K562 (cell line): ENCODE data around the gene NSMCE1. TPM values are rescaled to one million over a fixed set of nuclear protein-coding genes. Genes with fewer than 3 reads are reported as not detected.
A peak's percentile ranks its signal among the peaks of the same experiment; 100 is the strongest.

Experiments
- ATAC-seq: fragments of 200-7000 bp; cut with Tn5 transposase; 3 replicates; pipeline ENCODE4 v1.9.1; 2020; ENCODE audit warnings: moderate library complexity
- BruUV-seq: library from RNA; stranded (reverse); fragments of 400-500 nt; replicated peaks from 2 replicates; lab custom pipeline; 2021; lab: Mats Ljungman, UMichigan
- CTCF ChIA-PET: fragments of 300-600 bp; formaldehyde crosslinking; extraction: SDS; loops from one replicate; lab custom pipeline; 2021; ENCODE audit warnings: low intra/inter-chr PET ratio; lab: Yijun Ruan, JAX
- POLR2A ChIA-PET: fragments of 300-600, 350-650 bp; sonication (Branson Sonifier 250); formaldehyde crosslinking; extraction: SDS; loops from one replicate; lab custom pipeline; 2021; ENCODE audit warnings: antibody characterized with exemption, inconsistent platforms; lab: Yijun Ruan, JAX
- DNase-seq, 4 experiments: peaks; one replicate each; pipeline versions ENCODE4 v3.0.0 to v3.0.0-alpha.2; 2011 to 2018; ENCODE audit warnings: low spot score in 3 of 4, mixed read lengths in 3 of 4; ENCODE audit errors: extremely low read depth in 1 of 4
- FAIRE-seq: peaks from 2 replicates; lab custom pipeline; 2011; peaks lifted over from hg19 to GRCh38; lab: Jason Lieb, UNC
- H2AFZ ChIP-seq: 2 replicates; pipeline ENCODE4 v1.6.0; 2011; ENCODE audit warnings: low read depth, low read length, control low read depth, inconsistent platforms
- H3K27ac ChIP-seq: fragments of 200-600 bp; 3 replicates; pipeline ENCODE4 v1.8.0; 2011; ENCODE audit warnings: low read depth, mild to moderate bottlenecking, control low read depth, inconsistent platforms, low read length, moderate library complexity, mixed read lengths; ENCODE audit errors: extremely low read depth
- H3K27me3 ChIP-seq, 2 experiments: fragments of 300-600 bp in 1 of 2; 2 replicates in 1 of 2; 3 replicates in 1 of 2; pipeline versions ENCODE4 v1.6.0 to v1.8.0; 2011; ENCODE audit warnings: inconsistent platforms in 2 of 2, low read length in 2 of 2, mild to moderate bottlenecking in 1 of 2, mixed read lengths in 1 of 2, moderate library complexity in 1 of 2; ENCODE audit not compliant: control insufficient read depth in 2 of 2, insufficient read depth in 2 of 2
- H3K36me3 ChIP-seq: fragments of 300-600 bp; 3 replicates; pipeline ENCODE4 v1.8.0; 2011; ENCODE audit warnings: mild to moderate bottlenecking, low read length, inconsistent platforms; ENCODE audit not compliant: control insufficient read depth, insufficient read depth
- H3K4me1 ChIP-seq, 2 experiments: fragments of 200-600 bp in 1 of 2; replicated peaks in 1 of 2; 2 replicates in 1 of 2; 3 replicates in 1 of 2; pipeline versions ENCODE4 v1.5.1 to v1.8.0; 2011; ENCODE audit warnings: inconsistent platforms in 2 of 2, low read length in 2 of 2, mild to moderate bottlenecking in 1 of 2, mixed read lengths in 1 of 2, moderate library complexity in 1 of 2; ENCODE audit not compliant: control insufficient read depth in 2 of 2, insufficient read depth in 2 of 2
- H3K4me2 ChIP-seq: 2 replicates; pipeline ENCODE4 v1.6.1; 2011; ENCODE audit warnings: low read length, control low read depth, inconsistent platforms, mixed read lengths; ENCODE audit not compliant: insufficient read depth
- H3K4me3 ChIP-seq: fragments of 200-600 bp; sonication (generic), shearing (Covaris generic); 2 replicates; pipeline ENCODE4 v1.5.1; 2016; ENCODE audit warnings: control low read depth, inconsistent platforms
- H3K79me2 ChIP-seq: fragments of 200-600 bp; 3 replicates; pipeline ENCODE4 v1.8.0; 2011; ENCODE audit warnings: low read length, inconsistent platforms; ENCODE audit not compliant: control insufficient read depth, insufficient read depth
- H3K9ac ChIP-seq, 2 experiments: 2 replicates each; pipeline versions ENCODE4 v1.6.0 to v1.6.1; 2011; ENCODE audit warnings: low read depth in 2 of 2, low read length in 2 of 2, control low read depth in 1 of 2, inconsistent platforms in 1 of 2, mild to moderate bottlenecking in 1 of 2, mixed read lengths in 1 of 2; ENCODE audit not compliant: insufficient read depth in 1 of 2
- H3K9me1 ChIP-seq: one replicate; pipeline ENCODE4 v1.6.0; 2011; ENCODE audit warnings: inconsistent platforms, mild to moderate bottlenecking, low read length, moderate library complexity; ENCODE audit not compliant: control insufficient read depth, insufficient read depth
- H3K9me3 ChIP-seq: replicated peaks from 2 replicates; pipeline ENCODE4 v1.5.1; 2011; ENCODE audit warnings: low read depth, low read length, inconsistent platforms; ENCODE audit not compliant: control insufficient read depth, insufficient read depth
- H4K20me1 ChIP-seq: replicated peaks from 2 replicates; pipeline ENCODE4 v1.6.1; 2011; ENCODE audit warnings: low read length, inconsistent platforms, mixed read lengths; ENCODE audit not compliant: control insufficient read depth, insufficient read depth
- CHD1 ChIP-seq: fragments of 200-600 bp; sonication (generic); IDR thresholded peaks from one replicate; pipeline ENCODE4 v1.6.1; 2012; ENCODE audit warnings: mild to moderate bottlenecking, moderate library complexity, low read length, inconsistent platforms
- CHD4 ChIP-seq: fragments of 200-600 bp; sonication (generic); IDR thresholded peaks from 3 replicates; pipeline ENCODE4 v1.6.1; 2012; ENCODE audit warnings: low read depth, mild to moderate bottlenecking, mixed read lengths, low read length, inconsistent platforms; ENCODE audit not compliant: insufficient read depth, insufficient replicate concordance, poor library complexity, severe bottlenecking
- GATAD2A ChIP-seq: fragments of 450-650 bp; IDR thresholded peaks from 2 replicates; pipeline ENCODE4 v1.6.1; 2017
- KLF1 ChIP-seq: fragments of 450-650 bp; IDR thresholded peaks from 2 replicates; pipeline ENCODE4 v1.6.1; 2016; ENCODE audit warnings: missing genetic modification characterization, missing compliant biosample characterization
- MEF2A ChIP-seq: IDR thresholded peaks from 2 replicates; pipeline ENCODE4 v1.6.1; 2011; ENCODE audit warnings: low read depth, mild to moderate bottlenecking, low read length, moderate library complexity; ENCODE audit not compliant: control insufficient read depth
- POLR2G ChIP-seq: fragments of 200-400 bp; formaldehyde crosslinking; IDR thresholded peaks from 2 replicates; pipeline ENCODE4 v1.6.1; 2017; ENCODE audit warnings: low read depth, mild to moderate bottlenecking, antibody characterized with exemption, low read length, moderate library complexity
- RAD51 ChIP-seq: fragments of 450-650 bp; IDR thresholded peaks from 2 replicates; pipeline ENCODE4 v1.7.1; 2016; ENCODE audit warnings: low read depth, mild to moderate bottlenecking, borderline replicate concordance
- RFX5 ChIP-seq: IDR thresholded peaks from 2 replicates; pipeline ENCODE4 v1.6.1; 2011; ENCODE audit warnings: low read depth, mild to moderate bottlenecking, improper control_type of control experiment, low read length
- ZC3H11A ChIP-seq: IDR thresholded peaks from 2 replicates; pipeline ENCODE4 v1.6.1; 2012; ENCODE audit warnings: low read depth, low read length, improper control_type of control experiment
- ZFP36 ChIP-seq: fragments of 150-350 bp; IDR thresholded peaks from 2 replicates; pipeline ENCODE4 v1.6.1; 2018; ENCODE audit warnings: low read length, low read depth; ENCODE audit not compliant: partially characterized antibody
- ZNF408 ChIP-seq: fragments of 250-450 bp; sonication (Bioruptor Pico); IDR thresholded peaks from 2 replicates; pipeline ENCODE4 v1.4.0; 2020; ENCODE audit warnings: low read depth, mild to moderate bottlenecking, moderate library complexity
- WGBS: fragments of 100-300 bp; shearing (Covaris generic); methylation state at CpG from one replicate; pipeline ENCODE4 v1.1.6; 2016; ENCODE audit warnings: low coverage, mixed read lengths; ENCODE audit not compliant: insufficient coverage; ENCODE audit errors: missing lambda C conversion rate; 5-methylcytosine and 5-hydroxymethylcytosine counted together
- in situ Hi-C: fragments of 300-500 bp; cut with MboI; formaldehyde crosslinking; loops from 4 replicates; pipeline ENCODE4 v1.15.0; 2018; ENCODE audit warnings: inconsistent platforms, mixed read lengths
- intact Hi-C: fragments of 100-400 bp; cut with micrococcal nuclease; formaldehyde crosslinking; loops from 2 replicates; pipeline ENCODE4 v1.14.2; 2022
- polyA plus RNA-seq, 8 experiments: library from polyadenylated mRNA; depleted of rRNA in 4 of 8; stranded (reverse) in 5 of 8; unstranded in 3 of 8; fragments of >200 nt; fragmentation: Nextera tagmentation in 2 of 8; fragmentation: Illumina TruSeq in 1 of 8; extraction: Ambion mirVana in 2 of 8; extraction: Trizol in 1 of 8; gene quantifications; 2 replicates each; pipeline versions ENCODE4 v1.2.1 to v1.2.3, GENCODE V29; 2011 to 2014; ENCODE audit warnings: inconsistent platforms in 1 of 8, missing spikeins in 1 of 8
- total RNA-seq, 7 experiments: library from RNA; depleted of rRNA in 6 of 7; stranded (reverse); fragments of >200 nt in 6 of 7; fragmentation: Illumina TruSeq in 2 of 7; extraction: Trizol in 2 of 7; gene quantifications; 2 replicates each; pipeline versions ENCODE4 v1.2.1 to v1.2.3, GENCODE V29; 2011 to 2021; ENCODE audit warnings: low replicate concordance in 1 of 7
- TF ChIP-seq, protein P1 (sequence below): IDR thresholded peaks from 2 replicates; pipeline ENCODE4 v1.6.1; 2011; ENCODE audit warnings: borderline replicate concordance, low read depth, mild to moderate bottlenecking, moderate library complexity, low read length; ENCODE audit not compliant: insufficient read depth, poor library complexity, severe bottlenecking
- TF ChIP-seq, protein P2 (sequence below): IDR thresholded peaks from 2 replicates; pipeline ENCODE4 v1.6.1; 2012; ENCODE audit warnings: low read depth, low read length, improper control_type of control experiment, borderline replicate concordance
- TF ChIP-seq, protein P3 (sequence below): fragments of 250-450 bp; sonication (Bioruptor Pico); IDR thresholded peaks from 2 replicates; pipeline ENCODE4 v1.4.0; 2020; ENCODE audit warnings: mild to moderate bottlenecking, moderate library complexity
- TF ChIP-seq, protein P4 (sequence below): fragments of 250-450 bp; sonication (Bioruptor Pico); IDR thresholded peaks from 2 replicates; pipeline ENCODE4 v1.5.1; 2021; ENCODE audit warnings: mild to moderate bottlenecking

NSMCE1 gene
- total and polyA plus RNA-seq, 9 of the 15 experiments (the other 6 are each of a cell fraction or from before 2014, with no cell fraction given), result 52.1 to 163 (median 61.5) TPM

DNA sequence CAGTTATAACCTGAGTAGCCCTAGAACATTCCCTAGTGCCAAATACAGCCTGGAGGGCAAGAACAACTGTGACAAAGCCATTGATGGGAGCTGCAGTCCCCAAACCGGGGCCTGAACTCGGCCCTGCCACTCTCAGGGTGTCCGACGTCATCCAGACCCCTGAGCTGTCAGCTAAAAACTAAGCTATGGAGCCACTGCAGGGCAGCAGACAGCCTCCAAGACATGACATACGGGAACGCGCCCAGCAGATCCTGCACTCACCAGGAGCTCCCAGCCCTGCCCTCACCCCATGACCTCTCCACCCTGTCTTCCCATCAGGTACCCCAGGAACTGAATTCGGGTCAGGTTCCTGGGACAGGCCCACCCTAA is 36.9 kb downstream of the NSMCE1 start:
- ChIA-PET POLR2A (no interaction called here), CTCF (no interaction called here)
- ATAC-seq (no peak), FAIRE-seq (no peak), DNase-seq (no peak)
- H3K27me3 ChIP-seq, result no peaks in the 10 kb centered on the region
- WGBS, result 83% methylated on average over 8 of the region's 8 CpGs
- intact Hi-C loops, result no loop called here
- H3K4me2 ChIP-seq, result no peak overlapping the region
- peak overlapping the region in 1 of 2 experiments; percentile 71; a peak in 2 of 4 replicates for H3K9ac ChIP-seq
- H2AFZ ChIP-seq, result no peak overlapping the region
- no peaks in the 10 kb centered on the region for H4K20me1 ChIP-seq
- H3K4me3 ChIP-seq, result no peak overlapping the region
- H3K79me2 ChIP-seq, result no peaks in the 10 kb centered on the region
- no peaks in the 10 kb centered on the region for H3K9me1 ChIP-seq
- in situ Hi-C loops, result loop anchor here (5.0 kb wide), 1 partner anchor 141 kb away; no protein-coding TSS in a partner anchor
- BruUV-seq, result no TSS peak
- H3K27ac ChIP-seq, result no peak overlapping the region
- H3K4me1 ChIP-seq, result peaks cover 11 to 44% of the 10 kb centered on the region in 2 experiments
- H3K9me3 ChIP-seq, result no peaks in the 10 kb centered on the region
- peaks cover 29% of the 10 kb centered on the region; the same call in 2 of the 3 replicates for H3K36me3 ChIP-seq
- TF ChIP-seq, protein P1, sequence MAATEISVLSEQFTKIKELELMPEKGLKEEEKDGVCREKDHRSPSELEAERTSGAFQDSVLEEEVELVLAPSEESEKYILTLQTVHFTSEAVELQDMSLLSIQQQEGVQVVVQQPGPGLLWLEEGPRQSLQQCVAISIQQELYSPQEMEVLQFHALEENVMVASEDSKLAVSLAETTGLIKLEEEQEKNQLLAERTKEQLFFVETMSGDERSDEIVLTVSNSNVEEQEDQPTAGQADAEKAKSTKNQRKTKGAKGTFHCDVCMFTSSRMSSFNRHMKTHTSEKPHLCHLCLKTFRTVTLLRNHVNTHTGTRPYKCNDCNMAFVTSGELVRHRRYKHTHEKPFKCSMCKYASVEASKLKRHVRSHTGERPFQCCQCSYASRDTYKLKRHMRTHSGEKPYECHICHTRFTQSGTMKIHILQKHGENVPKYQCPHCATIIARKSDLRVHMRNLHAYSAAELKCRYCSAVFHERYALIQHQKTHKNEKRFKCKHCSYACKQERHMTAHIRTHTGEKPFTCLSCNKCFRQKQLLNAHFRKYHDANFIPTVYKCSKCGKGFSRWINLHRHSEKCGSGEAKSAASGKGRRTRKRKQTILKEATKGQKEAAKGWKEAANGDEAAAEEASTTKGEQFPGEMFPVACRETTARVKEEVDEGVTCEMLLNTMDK, result no peak
- no peak for TF ChIP-seq ZFP36
- no peak for TF ChIP-seq ZC3H11A
- TF ChIP-seq, protein P2, sequence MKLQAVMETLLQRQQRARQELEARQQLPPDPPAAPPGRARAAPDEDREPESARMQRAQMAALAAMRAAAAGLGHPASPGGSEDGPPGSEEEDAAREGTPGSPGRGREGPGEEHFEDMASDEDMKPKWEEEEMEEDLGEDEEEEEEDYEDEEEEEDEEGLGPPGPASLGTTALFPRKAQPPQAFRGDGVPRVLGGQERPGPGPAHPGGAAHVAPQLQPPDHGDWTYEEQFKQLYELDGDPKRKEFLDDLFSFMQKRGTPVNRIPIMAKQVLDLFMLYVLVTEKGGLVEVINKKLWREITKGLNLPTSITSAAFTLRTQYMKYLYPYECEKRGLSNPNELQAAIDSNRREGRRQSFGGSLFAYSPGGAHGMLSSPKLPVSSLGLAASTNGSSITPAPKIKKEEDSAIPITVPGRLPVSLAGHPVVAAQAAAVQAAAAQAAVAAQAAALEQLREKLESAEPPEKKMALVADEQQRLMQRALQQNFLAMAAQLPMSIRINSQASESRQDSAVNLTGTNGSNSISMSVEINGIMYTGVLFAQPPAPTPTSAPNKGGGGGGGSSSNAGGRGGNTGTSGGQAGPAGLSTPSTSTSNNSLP, result no peak
- no peak for TF ChIP-seq KLF1
- TF ChIP-seq RAD51, result no peak
- no peak for TF ChIP-seq GATAD2A
- no peak for TF ChIP-seq ZNF408 (CRISPR knock-in tag)
- TF ChIP-seq POLR2G, result no peak
- no peak for TF ChIP-seq CHD1
- no peak for TF ChIP-seq CHD4
- TF ChIP-seq, protein P3, sequence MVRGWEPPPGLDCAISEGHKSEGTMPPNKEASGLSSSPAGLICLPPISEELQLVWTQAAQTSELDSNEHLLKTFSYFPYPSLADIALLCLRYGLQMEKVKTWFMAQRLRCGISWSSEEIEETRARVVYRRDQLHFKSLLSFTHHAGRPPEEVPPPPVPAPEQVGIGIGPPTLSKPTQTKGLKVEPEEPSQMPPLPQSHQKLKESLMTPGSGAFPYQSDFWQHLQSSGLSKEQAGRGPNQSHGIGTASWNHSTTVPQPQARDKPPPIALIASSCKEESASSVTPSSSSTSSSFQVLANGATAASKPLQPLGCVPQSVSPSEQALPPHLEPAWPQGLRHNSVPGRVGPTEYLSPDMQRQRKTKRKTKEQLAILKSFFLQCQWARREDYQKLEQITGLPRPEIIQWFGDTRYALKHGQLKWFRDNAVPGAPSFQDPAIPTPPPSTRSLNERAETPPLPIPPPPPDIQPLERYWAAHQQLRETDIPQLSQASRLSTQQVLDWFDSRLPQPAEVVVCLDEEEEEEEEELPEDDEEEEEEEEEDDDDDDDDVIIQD (CRISPR knock-in tag), result no peak
- TF ChIP-seq, protein P4, sequence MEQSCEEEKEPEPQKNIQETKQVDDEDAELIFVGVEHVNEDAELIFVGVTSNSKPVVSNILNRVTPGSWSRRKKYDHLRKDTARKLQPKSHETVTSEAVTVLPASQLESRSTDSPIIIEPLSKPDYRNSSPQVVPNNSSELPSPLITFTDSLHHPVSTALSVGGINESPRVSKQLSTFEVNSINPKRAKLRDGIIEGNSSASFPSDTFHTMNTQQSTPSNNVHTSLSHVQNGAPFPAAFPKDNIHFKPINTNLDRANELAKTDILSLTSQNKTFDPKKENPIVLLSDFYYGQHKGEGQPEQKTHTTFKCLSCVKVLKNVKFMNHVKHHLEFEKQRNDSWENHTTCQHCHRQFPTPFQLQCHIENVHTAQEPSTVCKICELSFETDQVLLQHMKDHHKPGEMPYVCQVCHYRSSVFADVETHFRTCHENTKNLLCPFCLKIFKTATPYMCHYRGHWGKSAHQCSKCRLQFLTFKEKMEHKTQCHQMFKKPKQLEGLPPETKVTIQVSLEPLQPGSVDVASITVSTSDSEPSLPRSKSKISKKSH, result no peak
- TF ChIP-seq MEF2A, result no peak
- no peak for TF ChIP-seq RFX5
